ENCODE data around the gene PIP5KL1.

PIP5KL1 gene

DNA sequence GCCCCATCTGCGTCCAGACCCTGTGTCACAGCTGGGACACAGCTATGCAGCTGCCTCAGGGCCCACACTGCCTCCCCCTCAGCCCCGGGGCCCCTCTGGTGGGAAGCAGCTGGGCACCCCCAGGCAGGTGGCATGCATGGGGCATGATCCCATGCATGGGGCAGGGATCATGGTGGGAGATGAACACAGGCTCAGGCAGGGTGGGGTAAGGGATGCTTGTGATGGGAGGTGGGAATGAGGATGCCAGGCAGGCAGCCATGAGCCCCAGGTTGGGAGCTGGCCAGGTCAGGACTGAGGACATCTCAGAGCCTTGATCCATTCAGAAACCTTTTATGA is 30.5 kb upstream of the PIP5KL1 start:
- peaks cover 2 to 4% of the 10 kb centered on the region in 2 donors for H3K9me3 Mint-ChIP-seq
- H3K27ac Mint-ChIP-seq: peak overlapping the region; percentile 56
- no peak for ATAC-seq (replicated peaks)

DNA sequence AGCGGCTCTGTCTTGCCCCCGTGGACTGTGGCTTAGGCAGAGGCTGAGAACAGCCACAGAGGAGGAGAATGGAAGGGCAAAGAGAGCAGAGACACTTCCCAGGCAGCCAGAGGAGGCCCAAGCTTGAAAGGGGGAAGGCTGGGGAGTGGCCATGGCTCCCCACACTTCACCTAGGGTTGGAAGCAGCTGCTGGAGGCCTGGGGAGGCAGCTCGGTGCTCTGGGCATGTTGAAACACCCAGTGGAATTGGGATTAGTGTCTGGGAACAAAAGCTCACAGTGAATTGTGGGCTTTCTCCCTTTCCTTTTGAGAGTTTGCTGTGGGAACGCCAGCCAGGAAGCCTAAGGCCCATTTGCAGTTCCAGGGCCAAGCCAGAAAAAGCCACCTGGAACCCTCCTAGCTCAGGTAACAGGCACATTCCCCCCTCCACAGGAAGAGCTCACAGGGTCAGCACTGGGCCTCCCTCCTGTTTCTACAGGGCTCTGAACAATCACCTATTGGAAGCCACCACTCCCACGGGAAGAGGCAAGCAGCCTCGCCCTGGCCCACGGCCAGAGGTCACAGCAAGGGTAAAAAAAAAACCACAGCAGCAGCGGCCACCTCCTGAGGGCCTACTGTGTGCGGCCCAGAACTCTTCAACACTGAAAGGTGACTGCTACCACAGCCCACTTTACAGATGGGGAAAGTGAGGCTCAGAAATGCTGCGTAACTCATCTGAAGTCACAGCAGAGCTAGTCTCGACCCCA is 30.0 kb upstream of the PIP5KL1 start:
- no peak for ATAC-seq (replicated peaks)
- H3K4me1 Mint-ChIP-seq: peaks cover 44 to 68% of the 10 kb centered on the region in 2 donors
- H3K9me3 Mint-ChIP-seq: peaks cover 2 to 4% of the 10 kb centered on the region in 2 donors
- no peak overlapping the region for H3K4me3 Mint-ChIP-seq
- H3K27me3 Mint-ChIP-seq: no peaks in the 10 kb centered on the region
- DNase-seq: no peak
- H3K36me3 Mint-ChIP-seq: peaks cover 17 to 36% of the 10 kb centered on the region in 2 donors
- H3K27ac Mint-ChIP-seq: peak overlapping the region; percentile 56

More for the DNA sequence above, 30.5 kb upstream of the PIP5KL1 start:
- DNase-seq: no peak
- peaks cover 44 to 68% of the 10 kb centered on the region in 2 donors for H3K4me1 Mint-ChIP-seq
- H3K36me3 Mint-ChIP-seq: peaks cover 17 to 37% of the 10 kb centered on the region in 2 donors
- H3K27me3 Mint-ChIP-seq: no peaks in the 10 kb centered on the region
- no peak overlapping the region for H3K4me3 Mint-ChIP-seq

DNA sequence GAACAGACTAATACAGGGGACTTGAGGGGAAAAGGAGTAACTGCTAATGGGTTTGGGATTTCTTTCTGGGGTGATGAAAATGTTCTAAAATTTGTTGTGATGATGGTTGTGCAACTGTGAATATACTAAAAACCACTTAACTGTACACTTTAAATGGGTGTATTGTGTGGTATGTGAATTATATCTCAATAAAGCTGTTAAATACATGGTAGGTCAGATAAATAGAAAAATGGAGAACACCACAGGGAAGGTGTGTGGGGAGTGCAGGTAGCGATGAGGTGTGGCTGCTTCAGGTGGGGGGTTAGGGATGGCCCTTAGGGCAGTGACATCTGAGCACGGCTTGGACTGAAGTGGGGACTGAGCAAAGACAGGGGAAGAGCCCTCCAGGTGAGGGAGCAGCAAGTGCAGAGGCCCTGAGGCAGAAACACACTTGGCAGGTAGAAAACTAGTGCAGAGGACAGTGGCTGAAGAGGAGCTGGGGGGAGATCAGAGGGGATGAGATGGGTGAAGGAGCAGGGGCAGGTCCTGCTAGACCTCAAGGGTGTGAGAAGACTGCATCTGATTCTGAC is 29.3 kb upstream of the PIP5KL1 start:
- no peak overlapping the region for H3K4me3 Mint-ChIP-seq
- H3K27me3 Mint-ChIP-seq: no peaks in the 10 kb centered on the region
- H3K27ac Mint-ChIP-seq: peak overlapping the region; percentile 52
- ATAC-seq (replicated peaks): no peak
- peaks cover 42 to 69% of the 10 kb centered on the region in 2 donors for H3K4me1 Mint-ChIP-seq
- peaks cover 17 to 30% of the 10 kb centered on the region in 2 donors for H3K36me3 Mint-ChIP-seq
- no peak for DNase-seq
- peaks cover 2 to 4% of the 10 kb centered on the region in 2 donors for H3K9me3 Mint-ChIP-seq

DNA sequence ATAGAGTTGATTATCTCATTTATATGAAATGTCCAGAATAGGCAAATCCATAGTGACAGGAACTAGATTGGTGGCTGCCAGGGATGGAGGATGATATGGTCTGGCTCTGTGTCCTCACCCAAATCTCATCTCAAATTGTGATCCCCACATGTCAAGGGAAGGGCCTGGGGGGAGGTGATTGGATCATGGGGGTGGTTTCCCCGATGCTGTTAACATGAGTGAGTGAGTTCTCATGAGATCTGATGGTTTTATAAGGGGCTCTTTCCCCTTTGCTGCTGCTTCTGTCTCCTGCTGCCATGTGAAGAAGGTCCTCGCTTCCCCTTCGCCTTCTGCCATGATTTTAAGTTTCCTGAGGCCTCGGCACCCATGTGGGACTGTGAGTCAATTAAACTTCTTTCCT is 28.8 kb upstream of the PIP5KL1 start:
- Mint-ChIP-seq H3K27me3 (no peaks in the 10 kb centered on the region), H3K9me3 (peaks cover 2 to 4% of the 10 kb centered on the region in 2 donors), H3K4me1 (peaks cover 46 to 73% of the 10 kb centered on the region in 2 donors), H3K27ac (no peak overlapping the region), H3K4me3 (no peak overlapping the region), H3K36me3 (peaks cover 17 to 30% of the 10 kb centered on the region in 2 donors)
- DNase-seq (no peak), ATAC-seq (replicated peaks) (no peak)

DNA sequence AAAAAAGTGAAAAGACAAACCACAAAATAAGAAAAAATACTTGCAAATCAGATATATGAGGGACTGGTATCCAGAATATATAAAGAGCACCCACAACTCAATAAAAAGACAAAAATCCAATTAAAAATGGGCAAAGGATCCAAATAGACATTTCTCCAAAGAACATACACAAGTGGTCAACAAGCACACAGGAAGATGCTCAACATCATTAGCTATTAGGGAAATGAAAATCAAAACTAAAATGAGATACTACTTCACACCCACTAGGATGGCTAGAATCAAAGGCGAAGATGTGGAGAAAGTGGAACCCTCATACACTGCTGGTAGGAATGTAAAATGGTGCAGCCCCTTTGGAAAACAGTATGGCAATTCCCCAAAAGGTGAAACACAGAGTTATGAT is 28.2 kb upstream of the PIP5KL1 start:
- H3K27me3 Mint-ChIP-seq: no peaks in the 10 kb centered on the region
- H3K36me3 Mint-ChIP-seq: peaks cover 17 to 30% of the 10 kb centered on the region in 2 donors
- H3K4me3 Mint-ChIP-seq: no peak overlapping the region
- ATAC-seq (replicated peaks) (no peak), DNase-seq (no peak)
- H3K4me1 Mint-ChIP-seq: peaks cover 48 to 76% of the 10 kb centered on the region in 2 donors
- H3K9me3 Mint-ChIP-seq: peaks cover 2 to 4% of the 10 kb centered on the region in 2 donors
- H3K27ac Mint-ChIP-seq: peak overlapping the region; percentile 73

DNA sequence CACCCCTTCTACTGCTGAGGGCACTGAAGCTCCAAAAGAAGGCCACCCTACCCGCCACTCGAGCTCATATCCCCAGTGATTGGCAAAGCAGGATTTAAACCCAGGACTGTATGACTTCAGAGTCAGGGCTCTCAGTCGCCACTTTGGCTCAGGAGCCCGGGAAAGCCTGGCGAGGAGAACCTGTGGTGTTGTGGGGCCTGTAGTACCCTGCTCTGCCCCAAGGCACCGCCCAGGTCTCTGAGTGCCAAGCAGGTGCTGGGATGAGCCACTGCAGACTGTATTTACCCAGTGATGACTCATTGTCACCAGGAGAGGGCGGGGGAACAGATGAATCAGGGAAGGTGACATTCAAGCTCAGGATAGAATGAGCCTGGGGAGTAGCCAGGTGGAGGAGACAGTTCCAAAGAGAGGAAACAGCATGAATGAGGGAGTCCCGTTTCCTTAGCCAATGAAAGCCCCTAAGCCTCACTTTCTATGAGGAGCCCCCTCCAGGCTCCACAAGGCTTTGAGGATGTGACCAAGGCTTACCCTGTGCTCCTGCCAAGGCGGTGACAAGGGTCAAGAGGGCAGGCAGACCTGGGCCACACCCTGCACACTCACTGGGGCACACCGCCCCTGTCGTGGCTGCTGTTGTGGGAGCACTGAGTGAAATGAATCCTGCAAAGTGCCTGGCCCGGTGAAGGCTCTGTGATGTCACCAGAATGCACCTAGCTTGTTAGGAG is 24.9 kb upstream of the PIP5KL1 start:
- DNase-seq: peak; percentile 63
- peaks cover 33 to 56% of the 10 kb centered on the region in 2 donors for H3K4me1 Mint-ChIP-seq
- ATAC-seq (replicated peaks): peak; percentile 97
- H3K36me3 Mint-ChIP-seq: peaks cover 10 to 25% of the 10 kb centered on the region in 2 donors
- peaks cover 2 to 4% of the 10 kb centered on the region in 2 donors for H3K9me3 Mint-ChIP-seq
- H3K27me3 Mint-ChIP-seq: no peaks in the 10 kb centered on the region
- peak overlapping the region; percentile 14 for H3K27ac Mint-ChIP-seq
- H3K4me3 Mint-ChIP-seq: peak overlapping the region in 1 of 2 donors; percentile 11

DNA sequence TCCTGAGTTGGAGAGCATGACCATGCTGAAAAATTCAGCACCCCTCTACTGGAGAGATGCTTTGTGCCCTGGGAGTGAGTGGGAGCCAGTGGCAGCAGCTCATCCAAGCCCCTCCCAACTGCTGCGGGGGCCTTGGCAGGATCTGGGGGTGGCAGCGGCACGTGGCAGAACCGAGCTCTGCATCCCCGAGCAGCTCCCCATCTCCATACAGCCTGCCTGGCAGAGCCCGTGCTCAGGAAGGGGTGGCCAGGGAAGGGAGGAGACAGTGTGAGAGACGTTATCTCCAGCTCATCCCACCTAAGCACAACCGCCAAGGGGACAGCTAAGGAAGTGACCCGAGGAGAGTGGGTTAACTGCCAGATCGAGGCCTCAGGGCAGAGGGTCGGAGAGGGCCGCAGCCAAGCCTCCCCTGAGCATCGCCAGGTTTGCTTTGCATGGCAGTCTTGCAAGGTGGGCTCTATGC is 24.3 kb upstream of the PIP5KL1 start:
- H3K36me3 Mint-ChIP-seq: peaks cover 15 to 26% of the 10 kb centered on the region in 2 donors
- ATAC-seq (replicated peaks): no peak
- no peaks in the 10 kb centered on the region for H3K27me3 Mint-ChIP-seq
- peaks cover 28 to 55% of the 10 kb centered on the region in 2 donors for H3K4me1 Mint-ChIP-seq
- H3K27ac Mint-ChIP-seq: peak overlapping the region; percentile 25
- H3K9me3 Mint-ChIP-seq: peaks cover 2 to 4% of the 10 kb centered on the region in 2 donors
- no peak overlapping the region for H3K4me3 Mint-ChIP-seq
- no peak for DNase-seq

DNA sequence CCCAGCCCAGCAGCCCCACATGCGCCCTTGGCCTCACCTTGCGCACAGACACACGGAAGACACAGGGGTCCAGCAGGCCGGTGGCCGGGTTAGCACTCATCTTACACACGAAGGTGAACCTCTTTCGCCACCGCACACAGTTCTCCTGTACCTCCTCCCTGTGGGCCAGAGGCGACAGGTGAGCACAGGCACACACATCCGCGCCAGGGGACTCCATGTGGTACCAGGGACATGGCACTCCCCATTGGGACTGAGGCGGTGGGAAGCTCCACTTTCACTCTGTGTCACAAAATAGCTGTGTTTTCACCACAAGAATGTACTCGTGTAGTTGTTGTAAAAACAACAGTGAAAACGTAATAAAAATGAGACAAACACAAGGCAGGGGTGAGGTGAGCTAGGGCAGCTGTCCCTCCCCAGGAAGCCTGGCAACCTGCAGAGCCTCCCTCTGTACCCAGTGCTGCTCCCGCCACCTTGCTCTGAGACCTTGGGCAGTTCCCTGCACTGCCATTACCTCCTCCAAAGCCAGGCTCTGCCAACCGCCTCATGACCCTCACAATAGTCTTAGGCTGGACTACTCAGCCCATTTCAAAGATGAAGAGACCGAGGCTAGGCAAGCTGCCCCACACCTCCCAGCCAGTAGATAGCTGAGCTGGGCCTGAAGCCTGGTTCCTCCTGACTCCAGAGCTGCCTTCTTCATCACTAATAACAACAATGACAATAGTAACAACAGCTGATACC is 23.4 kb upstream of the PIP5KL1 start:
- no peaks in the 10 kb centered on the region for H3K9me3 Mint-ChIP-seq
- H3K27ac Mint-ChIP-seq: peak overlapping the region; percentile 79
- H3K27me3 Mint-ChIP-seq: no peaks in the 10 kb centered on the region
- H3K4me1 Mint-ChIP-seq: peaks cover 21 to 53% of the 10 kb centered on the region in 2 donors
- no peak overlapping the region for H3K4me3 Mint-ChIP-seq
- ATAC-seq (replicated peaks) (no peak), DNase-seq (no peak)
- peaks cover 10 to 21% of the 10 kb centered on the region in 2 donors for H3K36me3 Mint-ChIP-seq

DNA sequence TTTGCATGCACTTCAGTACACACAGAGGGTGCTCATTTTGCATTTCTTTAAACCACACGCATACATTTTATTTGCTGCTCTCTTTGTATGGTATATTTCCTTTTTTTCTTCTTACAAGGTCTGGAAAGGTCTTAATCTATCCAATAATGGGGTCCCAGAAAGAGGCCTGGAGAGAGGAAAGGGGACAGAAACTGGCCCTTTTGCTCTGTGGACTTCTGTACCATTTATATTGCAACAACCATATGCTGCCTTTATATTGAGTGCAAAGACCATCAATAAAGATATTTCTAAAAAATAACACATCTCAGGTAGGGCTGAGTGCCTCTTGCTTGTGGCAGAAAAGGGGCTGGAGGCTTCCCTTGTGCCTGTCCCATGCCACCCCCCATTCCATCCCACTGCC is 22.6 kb upstream of the PIP5KL1 start:
- ATAC-seq (replicated peaks): no peak
- Mint-ChIP-seq H3K4me1 (peaks cover 21 to 54% of the 10 kb centered on the region in 2 donors), H3K36me3 (peaks cover 11 to 22% of the 10 kb centered on the region in 2 donors), H3K9me3 (no peaks in the 10 kb centered on the region), H3K27ac (no peak overlapping the region), H3K4me3 (no peak overlapping the region), H3K27me3 (no peaks in the 10 kb centered on the region)
- no peak for DNase-seq

DNA sequence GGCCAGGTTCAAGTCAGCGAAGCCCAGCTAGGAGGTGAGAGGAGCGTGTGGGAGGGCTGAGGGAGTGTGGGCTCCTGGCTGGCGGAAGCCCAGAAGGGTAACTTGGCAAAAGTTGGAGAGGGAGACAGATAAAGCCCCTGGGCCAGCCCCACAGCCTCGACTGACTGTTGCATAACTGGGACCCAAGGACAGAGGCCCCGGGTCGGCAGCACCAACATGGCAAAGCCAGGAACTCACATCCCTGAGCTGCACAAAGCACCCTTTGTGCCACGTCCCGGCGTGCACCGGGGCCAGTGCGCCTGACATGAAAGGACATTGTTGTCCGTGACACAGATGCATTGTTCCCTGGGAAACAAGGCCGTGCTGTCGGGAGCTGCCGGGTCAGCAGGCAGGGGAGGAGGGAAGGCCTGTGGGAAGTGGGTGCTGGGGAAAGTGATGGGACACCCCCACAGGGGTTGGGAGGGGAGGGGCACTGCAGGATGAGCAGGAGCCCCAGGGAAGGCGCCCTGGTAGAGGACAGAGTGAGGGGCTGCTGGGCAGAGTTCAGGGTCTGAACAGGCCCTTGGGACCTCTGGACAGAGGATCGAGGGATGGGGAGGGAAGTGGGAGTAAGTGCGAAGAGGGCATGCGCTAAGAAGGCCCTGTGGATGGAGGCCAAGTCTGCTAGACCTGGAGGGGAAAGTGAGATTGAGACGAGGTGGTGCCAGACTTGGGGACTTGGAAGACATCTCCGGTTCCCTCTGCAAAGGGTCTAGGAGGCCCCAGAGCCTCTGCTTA is 20.1 kb upstream of the PIP5KL1 start:
- DNase-seq (no peak), ATAC-seq (replicated peaks) (no peak)
- Mint-ChIP-seq H3K36me3 (peaks cover 16 to 29% of the 10 kb centered on the region in 2 donors), H3K27me3 (no peaks in the 10 kb centered on the region), H3K27ac (no peak overlapping the region), H3K4me1 (peaks cover 22 to 56% of the 10 kb centered on the region in 2 donors), H3K4me3 (no peak overlapping the region), H3K9me3 (no peaks in the 10 kb centered on the region)

DNA sequence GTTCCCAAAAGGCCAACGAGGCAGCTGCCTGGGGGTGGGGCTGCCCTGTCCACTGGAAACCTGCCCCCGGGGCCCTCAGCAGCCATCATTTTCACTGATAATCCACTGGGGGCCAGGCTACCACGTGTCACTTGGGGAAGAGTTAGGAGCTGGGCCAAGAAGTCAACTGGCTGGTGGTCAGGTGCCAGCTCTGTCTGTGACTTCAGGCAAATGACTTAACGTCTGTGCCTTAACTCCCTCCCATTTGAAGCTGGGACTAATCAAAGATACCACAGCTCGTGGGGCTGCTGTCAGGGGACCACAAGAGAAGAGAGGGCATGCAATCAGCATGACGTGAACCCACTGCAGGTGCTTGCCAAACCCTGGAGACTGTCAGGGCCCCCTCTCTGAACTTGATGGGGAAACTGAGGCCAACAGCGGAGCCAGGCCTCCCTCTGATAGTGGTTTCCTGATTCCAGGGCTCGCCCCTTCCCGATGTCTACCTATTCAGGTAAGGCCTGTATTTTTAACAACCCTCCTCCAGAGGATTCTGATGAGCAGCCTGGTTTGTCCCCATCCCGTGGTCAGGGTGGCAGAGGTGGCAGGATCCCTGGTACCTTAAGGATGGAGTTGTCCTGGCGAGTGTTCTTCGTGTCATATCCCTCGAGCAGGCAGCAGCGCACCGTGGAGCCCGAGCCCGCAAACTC is 19.4 kb upstream of the PIP5KL1 start:
- no peak for ATAC-seq (replicated peaks)
- no peak overlapping the region for H3K4me3 Mint-ChIP-seq
- H3K4me1 Mint-ChIP-seq: peaks cover 18 to 52% of the 10 kb centered on the region in 2 donors
- peak overlapping the region; percentile 62 for H3K27ac Mint-ChIP-seq
- H3K27me3 Mint-ChIP-seq: no peaks in the 10 kb centered on the region
- no peaks in the 10 kb centered on the region for H3K9me3 Mint-ChIP-seq
- no peak for DNase-seq
- H3K36me3 Mint-ChIP-seq: peaks cover 18 to 32% of the 10 kb centered on the region in 2 donors

DNA sequence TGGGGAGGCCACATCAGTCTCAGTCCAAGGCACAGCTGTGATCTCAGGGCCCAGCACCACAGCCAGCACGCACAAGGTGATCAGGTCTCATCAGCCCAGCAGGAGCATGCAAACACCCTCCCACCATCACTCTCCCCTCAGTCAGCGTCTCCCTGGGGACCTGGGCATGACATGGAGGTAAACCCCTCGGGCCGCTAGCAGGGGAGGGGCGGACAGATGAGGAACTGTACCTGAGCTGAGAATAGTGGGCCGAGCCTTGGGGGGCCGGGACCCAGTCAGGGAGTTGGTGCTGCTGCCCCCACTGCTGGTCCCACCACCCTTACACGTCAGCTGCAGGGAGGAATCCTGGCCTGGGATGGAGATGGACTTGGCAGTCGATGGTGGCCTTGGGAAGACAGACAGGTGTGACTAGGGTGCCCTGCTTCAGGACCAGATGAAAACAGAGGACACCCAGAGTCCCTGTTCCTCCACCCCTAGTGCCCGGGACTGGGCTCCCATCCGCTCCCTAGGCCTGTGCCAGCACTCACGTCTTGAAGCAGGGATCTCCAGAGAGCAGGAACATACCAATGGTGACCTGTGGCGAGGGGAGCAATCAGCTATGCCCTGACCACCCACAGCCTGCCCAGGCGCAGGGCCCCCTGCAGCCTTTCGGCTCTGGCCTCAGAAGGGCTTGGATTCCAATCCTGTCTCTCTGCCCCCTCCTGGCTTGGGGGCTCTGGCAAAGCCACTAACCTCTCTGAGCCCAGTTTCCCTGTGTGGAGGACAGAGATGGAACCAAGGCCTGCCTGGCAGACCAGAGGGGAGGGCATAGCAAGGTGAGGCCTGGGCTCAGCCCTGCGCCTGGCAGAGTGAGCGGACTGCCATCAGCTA is 17.5 kb upstream of the PIP5KL1 start:
- no peaks in the 10 kb centered on the region for H3K9me3 Mint-ChIP-seq
- ATAC-seq (replicated peaks) (no peak), DNase-seq (no peak)
- H3K36me3 Mint-ChIP-seq: peaks cover 25 to 45% of the 10 kb centered on the region in 2 donors
- no peak overlapping the region for H3K4me3 Mint-ChIP-seq
- H3K27ac Mint-ChIP-seq: peak overlapping the region; percentile 59
- H3K4me1 Mint-ChIP-seq: peaks cover 20 to 51% of the 10 kb centered on the region in 2 donors
- no peaks in the 10 kb centered on the region for H3K27me3 Mint-ChIP-seq
